Measurements from ENCODE around the gene ERI2.

Gene ERI2

GRCh38 chr16:20749474-20749873, 56.8 kb downstream of the ERI2 start:
- H3K36me3 Mint-ChIP-seq (ENCODE audit: low read depth): no peaks in the 10 kb centered on the region
- H3K4me3 Mint-ChIP-seq: no peak overlapping the region
- no peak for TF ChIP-seq CTCF (IDR thresholded peaks at IDR 0.05; ENCODE audit: unreplicated experiment in 3 of 3)
- H3K4me1 Mint-ChIP-seq: peaks cover 5% of the 10 kb centered on the region
- peaks cover 8% of the 10 kb centered on the region for H3K9me3 Mint-ChIP-seq
- no peak overlapping the region for H3K27ac Mint-ChIP-seq
- peaks cover 3% of the 10 kb centered on the region for H3K27me3 Mint-ChIP-seq (ENCODE audit: low read depth)

- Mint-ChIP-seq H3K4me3 (no peak overlapping the region), H3K9me3 (peaks cover 8% of the 10 kb centered on the region), H3K27me3 (ENCODE audit: low read depth) (peaks cover 3% of the 10 kb centered on the region), H3K4me1 (peaks cover 11% of the 10 kb centered on the region), H3K27ac (no peak overlapping the region), H3K36me3 (ENCODE audit: low read depth) (no peaks in the 10 kb centered on the region)
- TF ChIP-seq CTCF (IDR thresholded peaks at IDR 0.05; ENCODE audit: unreplicated experiment in 3 of 3): no peak
Measured at GRCh38 chr16:20747030-20747816, 59.0 kb downstream of the ERI2 start.

- Mint-ChIP-seq H3K27ac (no peak overlapping the region), H3K4me1 (peaks cover 11% of the 10 kb centered on the region), H3K27me3 (ENCODE audit: low read depth) (no peaks in the 10 kb centered on the region), H3K36me3 (ENCODE audit: low read depth) (no peaks in the 10 kb centered on the region), H3K9me3 (peaks cover 8% of the 10 kb centered on the region), H3K4me3 (no peak overlapping the region)
- TF ChIP-seq CTCF (IDR thresholded peaks at IDR 0.05; ENCODE audit: unreplicated experiment in 3 of 3): no peak
Measured at GRCh38 chr16:20746461-20746860, 59.8 kb downstream of the ERI2 start.

Measured in nephron (organoid).